Chondrocyte (in vitro differentiated cells): ENCODE measurements around the gene NCR3LG1. TPM values are rescaled to one million over a fixed set of nuclear protein-coding genes. Genes with fewer than 3 reads are reported as not detected.

Experiments
- DNase-seq: peaks from one replicate; pipeline ENCODE4 v3.0.0; 2021; ENCODE audit warnings: mixed read lengths, low spot score
- H3K27ac Mint-ChIP-seq: one replicate; pipeline ENCODE4 v1.8.0; 2021; ENCODE audit warnings: mild to moderate bottlenecking, moderate library complexity, mixed read lengths; ENCODE audit not compliant: unreplicated experiment
- H3K27me3 Mint-ChIP-seq: 2 replicates; pipeline ENCODE4 v1.8.0; 2021; ENCODE audit warnings: low read depth, mixed read lengths
- H3K36me3 Mint-ChIP-seq: 2 replicates; pipeline ENCODE4 v1.8.0; 2021; ENCODE audit warnings: low read depth, mixed read lengths
- H3K4me1 Mint-ChIP-seq: 2 replicates; pipeline ENCODE4 v1.8.0; 2021; ENCODE audit warnings: low read depth, mild to moderate bottlenecking, mixed read lengths
- H3K4me3 Mint-ChIP-seq: one replicate; pipeline ENCODE4 v1.8.0; 2021; ENCODE audit warnings: mild to moderate bottlenecking, moderate library complexity, mixed read lengths; ENCODE audit not compliant: unreplicated experiment
- H3K9me3 Mint-ChIP-seq: 2 replicates; pipeline ENCODE4 v1.8.0; 2021; ENCODE audit warnings: low read depth, mixed read lengths
- total RNA-seq: library from RNA; stranded (reverse); gene quantifications from 3 replicates; pipeline ENCODE4 v1.2.1, GENCODE V29; 2021
- TF ChIP-seq, protein P1 (sequence below): fragments of 200-600 bp; sonication (generic); IDR thresholded peaks from 2 replicates; pipeline ENCODE4 v1.5.0; 2021; ENCODE audit warnings: antibody characterized with exemption, mild to moderate bottlenecking, moderate library complexity

The NCR3LG1 gene
- total RNA-seq, 1 donor from 2014 or later: 9.4 TPM

DNA sequence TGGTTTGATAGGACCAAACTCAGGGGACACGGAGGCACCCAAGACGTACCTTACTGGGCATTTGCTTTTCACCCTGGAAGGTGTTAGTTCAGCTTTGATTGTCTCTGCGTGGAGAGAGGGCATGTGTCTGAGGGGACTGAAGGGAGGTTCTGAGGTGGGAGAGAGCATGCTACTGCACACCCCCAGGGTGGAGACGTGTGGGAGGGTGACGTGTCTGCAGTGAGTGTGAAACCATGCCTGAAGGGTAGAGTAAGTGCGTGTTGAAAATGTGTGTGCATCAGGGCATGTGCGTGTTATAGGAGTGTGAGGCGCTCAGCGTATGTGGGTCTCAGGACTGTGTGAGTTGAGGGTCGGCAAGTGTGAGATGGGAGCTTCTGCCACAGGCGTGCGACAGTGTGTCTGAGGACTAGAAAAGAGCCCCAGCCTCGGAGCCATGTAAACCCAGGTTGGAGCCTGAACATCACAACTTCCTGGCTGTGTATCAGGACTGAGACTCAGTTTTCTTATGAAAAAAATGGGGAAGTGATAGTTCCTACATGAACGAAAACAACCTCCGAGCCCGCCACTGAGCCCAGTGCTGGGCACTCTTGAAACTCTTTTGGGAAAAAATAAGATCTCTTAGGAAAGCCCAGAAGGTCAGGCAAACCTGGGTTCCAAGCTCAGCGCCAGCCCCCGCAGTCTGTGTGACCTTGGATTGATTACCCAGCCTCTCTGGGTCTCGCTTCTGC is 48.6 kb downstream of the NCR3LG1 start:
- H3K27me3 Mint-ChIP-seq: peaks cover 14% of the 10 kb centered on the region
- no peak overlapping the region for H3K4me3 Mint-ChIP-seq
- TF ChIP-seq, protein P1, sequence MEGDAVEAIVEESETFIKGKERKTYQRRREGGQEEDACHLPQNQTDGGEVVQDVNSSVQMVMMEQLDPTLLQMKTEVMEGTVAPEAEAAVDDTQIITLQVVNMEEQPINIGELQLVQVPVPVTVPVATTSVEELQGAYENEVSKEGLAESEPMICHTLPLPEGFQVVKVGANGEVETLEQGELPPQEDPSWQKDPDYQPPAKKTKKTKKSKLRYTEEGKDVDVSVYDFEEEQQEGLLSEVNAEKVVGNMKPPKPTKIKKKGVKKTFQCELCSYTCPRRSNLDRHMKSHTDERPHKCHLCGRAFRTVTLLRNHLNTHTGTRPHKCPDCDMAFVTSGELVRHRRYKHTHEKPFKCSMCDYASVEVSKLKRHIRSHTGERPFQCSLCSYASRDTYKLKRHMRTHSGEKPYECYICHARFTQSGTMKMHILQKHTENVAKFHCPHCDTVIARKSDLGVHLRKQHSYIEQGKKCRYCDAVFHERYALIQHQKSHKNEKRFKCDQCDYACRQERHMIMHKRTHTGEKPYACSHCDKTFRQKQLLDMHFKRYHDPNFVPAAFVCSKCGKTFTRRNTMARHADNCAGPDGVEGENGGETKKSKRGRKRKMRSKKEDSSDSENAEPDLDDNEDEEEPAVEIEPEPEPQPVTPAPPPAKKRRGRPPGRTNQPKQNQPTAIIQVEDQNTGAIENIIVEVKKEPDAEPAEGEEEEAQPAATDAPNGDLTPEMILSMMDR: no peak
- H3K36me3 Mint-ChIP-seq: no peaks in the 10 kb centered on the region
- no peaks in the 10 kb centered on the region for H3K4me1 Mint-ChIP-seq
- DNase-seq: no peak
- H3K9me3 Mint-ChIP-seq: no peaks in the 10 kb centered on the region
- no peak overlapping the region for H3K27ac Mint-ChIP-seq

DNA sequence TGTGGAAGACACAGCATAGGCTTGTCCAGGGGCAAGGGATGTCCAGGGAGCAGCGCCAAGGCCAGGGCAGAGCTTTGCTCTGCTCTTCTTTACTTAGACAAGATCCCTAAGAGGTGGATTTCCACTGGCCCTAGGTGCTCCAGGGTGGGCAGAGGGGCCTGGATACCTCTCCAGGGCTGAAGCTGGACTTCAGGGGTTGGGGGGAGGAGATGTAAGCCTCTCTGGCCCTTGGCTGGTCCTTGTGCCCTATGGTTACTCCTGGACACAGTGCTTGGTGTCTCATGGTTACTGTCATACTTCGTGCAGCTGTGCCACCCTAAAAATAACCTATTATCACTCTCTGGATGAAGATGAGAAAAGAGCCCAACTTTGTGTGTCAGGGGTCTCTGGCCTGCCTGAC is 49.7 kb downstream of the NCR3LG1 start:
- Mint-ChIP-seq H3K4me3 (no peak overlapping the region), H3K9me3 (no peaks in the 10 kb centered on the region), H3K36me3 (no peaks in the 10 kb centered on the region), H3K27ac (no peak overlapping the region), H3K27me3 (peaks cover 14% of the 10 kb centered on the region), H3K4me1 (peaks cover 10% of the 10 kb centered on the region)
- TF ChIP-seq, protein P1: no peak
- DNase-seq: no peak

DNA sequence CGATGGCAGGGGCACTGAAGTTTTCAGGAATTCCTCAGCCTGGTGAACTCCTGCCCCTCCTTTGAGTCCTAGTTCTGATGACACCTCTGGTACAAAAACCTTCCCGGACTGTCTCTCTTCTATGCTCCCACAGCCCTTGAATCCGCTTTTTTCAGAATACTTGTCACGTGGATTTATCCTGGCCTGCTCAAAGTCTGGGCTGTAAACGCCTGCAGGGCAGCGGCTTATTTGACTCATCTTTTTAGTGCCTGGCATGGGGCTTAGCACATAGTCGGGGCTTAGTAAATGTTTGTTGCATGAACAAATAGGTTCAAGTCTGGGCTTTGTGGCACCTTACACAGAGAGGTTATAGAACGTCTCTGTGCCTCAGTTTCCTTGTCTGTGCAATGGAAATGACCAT is 50.2 kb downstream of the NCR3LG1 start:
- TF ChIP-seq, protein P1: no peak
- Mint-ChIP-seq H3K4me3 (no peak overlapping the region), H3K4me1 (peaks cover 10% of the 10 kb centered on the region), H3K27ac (no peak overlapping the region), H3K9me3 (no peaks in the 10 kb centered on the region), H3K36me3 (no peaks in the 10 kb centered on the region), H3K27me3 (peaks cover 12% of the 10 kb centered on the region)
- no peak for DNase-seq

DNA sequence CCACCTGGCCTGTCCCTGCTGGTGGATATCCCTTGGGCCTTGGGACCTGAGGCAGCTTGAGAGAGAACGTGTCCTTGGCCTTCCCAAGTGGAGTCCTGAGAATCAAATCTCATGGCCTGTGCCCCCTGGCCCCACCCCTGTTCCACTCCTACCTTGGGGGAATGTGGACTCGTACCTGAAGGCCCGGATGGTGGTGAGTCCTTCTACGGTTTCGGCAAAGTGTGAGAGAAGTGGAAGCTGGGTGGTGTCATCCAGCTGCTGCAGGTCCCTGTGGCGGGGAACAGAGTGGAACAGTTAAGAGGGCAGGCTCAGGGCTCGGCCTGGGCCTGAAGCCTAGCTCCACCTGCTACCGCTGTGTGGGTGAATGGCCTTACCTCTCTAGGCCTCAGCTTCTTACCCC is 50.9 kb downstream of the NCR3LG1 start:
- no peak overlapping the region for H3K27ac Mint-ChIP-seq
- peaks cover 12% of the 10 kb centered on the region for H3K27me3 Mint-ChIP-seq
- peak; percentile 59 for DNase-seq
- H3K4me3 Mint-ChIP-seq: no peak overlapping the region
- TF ChIP-seq, protein P1: no peak
- H3K36me3 Mint-ChIP-seq: no peaks in the 10 kb centered on the region
- peaks cover 10% of the 10 kb centered on the region for H3K4me1 Mint-ChIP-seq
- H3K9me3 Mint-ChIP-seq: peaks cover 1% of the 10 kb centered on the region

DNA sequence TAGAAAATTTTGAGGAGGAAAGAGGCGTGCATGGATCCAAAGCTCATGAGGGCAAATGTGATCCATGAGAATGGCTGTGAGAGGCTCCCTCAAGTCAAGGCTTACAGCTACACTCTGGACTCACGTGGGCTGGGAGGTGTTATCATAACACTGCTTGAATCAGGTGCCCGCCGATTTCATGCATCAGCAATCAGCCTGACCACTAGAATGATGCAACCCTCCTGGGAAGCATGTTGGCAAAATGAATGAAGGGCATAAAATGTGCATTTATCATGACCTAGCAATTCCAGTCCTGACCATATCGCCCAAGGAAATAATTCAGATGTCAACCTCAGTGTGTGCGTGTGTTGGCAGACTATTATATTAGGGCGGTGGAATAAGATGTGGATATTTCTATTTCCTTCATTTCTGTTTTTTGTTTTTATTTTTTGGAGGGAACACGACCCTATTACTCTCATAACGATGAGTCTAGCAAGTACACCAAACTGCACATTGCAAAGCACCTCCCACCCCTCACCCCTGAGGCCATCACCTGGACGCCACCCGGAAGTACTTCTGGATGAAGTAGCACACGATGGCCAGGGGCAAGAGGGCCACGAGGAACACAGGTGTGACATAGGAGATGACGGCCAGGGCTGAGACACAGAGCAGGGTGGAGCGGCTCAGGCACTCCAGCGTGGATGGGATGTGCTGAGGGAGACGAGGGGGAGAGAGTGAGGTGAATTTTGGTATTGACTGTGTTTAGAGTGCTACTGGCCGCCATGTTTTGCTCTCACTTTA is 52.6 kb downstream of the NCR3LG1 start:
- TF ChIP-seq, protein P1: no peak
- H3K27me3 Mint-ChIP-seq: peaks cover 4% of the 10 kb centered on the region
- H3K9me3 Mint-ChIP-seq: peaks cover 5% of the 10 kb centered on the region
- H3K4me1 Mint-ChIP-seq: peaks cover 10% of the 10 kb centered on the region
- no peak overlapping the region for H3K27ac Mint-ChIP-seq
- no peak overlapping the region for H3K4me3 Mint-ChIP-seq
- no peaks in the 10 kb centered on the region for H3K36me3 Mint-ChIP-seq
- DNase-seq: peak; percentile 72
